Mesendoderm (in vitro differentiated cells): Measurements from ENCODE around the gene ANKS1A.

Source experiments
- DNase-seq: peaks from one replicate; pipeline ENCODE4 v3.0.0; 2013
- H2AK5ac ChIP-seq: 2 replicates; pipeline ENCODE4 v1.6.1; 2013; ENCODE audit warnings: low read length, inconsistent platforms
- H2BK120ac ChIP-seq: 2 replicates; pipeline ENCODE4 v1.6.1; 2013; ENCODE audit warnings: low read depth, mild to moderate bottlenecking, low read length, moderate library complexity, mixed read lengths
- H2BK15ac ChIP-seq: replicated peaks from 2 replicates; pipeline ENCODE4 v1.6.1; 2013; ENCODE audit warnings: low read depth, mild to moderate bottlenecking, moderate library complexity
- H2BK5ac ChIP-seq: 2 replicates; pipeline ENCODE4 v1.6.1; 2013; ENCODE audit warnings: low read length, inconsistent platforms
- H3K18ac ChIP-seq: 2 replicates; pipeline ENCODE4 v1.6.1; 2013; ENCODE audit warnings: mild to moderate bottlenecking, low read length, mixed read lengths
- H3K23ac ChIP-seq: one replicate; pipeline ENCODE4 v1.6.1; 2013; ENCODE audit warnings: low read length
- H3K27ac ChIP-seq: 2 replicates; pipeline ENCODE4 v1.5.1; 2013; ENCODE audit warnings: low read depth, mild to moderate bottlenecking, inconsistent platforms, low read length, moderate library complexity
- H3K27me3 ChIP-seq: 2 replicates; pipeline ENCODE4 v1.6.1; 2013; ENCODE audit warnings: low read length, control low read depth, mild to moderate bottlenecking, inconsistent platforms; ENCODE audit not compliant: insufficient read depth, poor library complexity
- H3K36me3 ChIP-seq: 2 replicates; pipeline ENCODE4 v1.6.1; 2013; ENCODE audit warnings: low read length, inconsistent platforms; ENCODE audit not compliant: control insufficient read depth, insufficient read depth
- H3K4ac ChIP-seq: one replicate; pipeline ENCODE4 v1.6.1; 2013; ENCODE audit warnings: low read depth, mild to moderate bottlenecking, low read length, moderate library complexity
- H3K4me1 ChIP-seq: 2 replicates; pipeline ENCODE4 v1.6.1; 2013; ENCODE audit warnings: low read depth, low read length, inconsistent platforms; ENCODE audit not compliant: control insufficient read depth
- H3K4me2 ChIP-seq: 2 replicates; pipeline ENCODE4 v1.6.1; 2013; ENCODE audit warnings: low read length
- H3K4me3 ChIP-seq: 2 replicates; pipeline ENCODE4 v1.5.1; 2013; ENCODE audit warnings: mild to moderate bottlenecking, low read length
- H3K56ac ChIP-seq: one replicate; pipeline ENCODE4 v1.6.1; 2013; ENCODE audit warnings: low read length
- H3K79me1 ChIP-seq: 2 replicates; pipeline ENCODE4 v1.6.1; 2013; ENCODE audit warnings: low read length, inconsistent platforms
- H3K79me2 ChIP-seq: 2 replicates; pipeline ENCODE4 v1.6.1; 2013; ENCODE audit warnings: mild to moderate bottlenecking, low read length; ENCODE audit not compliant: control insufficient read depth, insufficient read depth
- H3K9ac ChIP-seq: 2 replicates; pipeline ENCODE4 v1.6.1; 2013; ENCODE audit warnings: low read length, inconsistent platforms
- H4K5ac ChIP-seq: one replicate; pipeline ENCODE4 v1.6.1; 2013; ENCODE audit warnings: low read length
- H4K8ac ChIP-seq: one replicate; pipeline ENCODE4 v1.6.1; 2013; ENCODE audit warnings: low read depth, mild to moderate bottlenecking, control low read depth, low read length, moderate library complexity
- WGBS: extraction: QIAGEN DNeasy Blood & Tissue Kit; methylation state at CpG from one replicate; pipeline ENCODE4 v1.1.7; 2013; ENCODE audit warnings: low lambda C conversion rate, missing lambda C conversion rate; ENCODE audit not compliant: insufficient coverage; ENCODE audit errors: extremely low coverage; 5-methylcytosine and 5-hydroxymethylcytosine counted together

ANKS1A gene

GRCh38 chr6:34865107-34865506 is 23.9 kb upstream of the ANKS1A start:
- Histone ChIP-seq H3K4me1 (no peaks in the 10 kb centered on the region), H3K9ac (no peak overlapping the region), H3K23ac (no peak overlapping the region), H2BK5ac (no peak overlapping the region), H4K5ac (no peak overlapping the region), H3K4me3 (no peak overlapping the region), H2BK120ac (no peak overlapping the region), H3K79me2 (no peaks in the 10 kb centered on the region), H3K18ac (no peak overlapping the region), H4K8ac (no peak overlapping the region), H3K4me2 (no peak overlapping the region), H3K56ac (no peak overlapping the region), H3K27ac (no peak overlapping the region), H3K79me1 (no peaks in the 10 kb centered on the region), H3K27me3 (no peaks in the 10 kb centered on the region), H2BK15ac (no peak overlapping the region), H2AK5ac (no peak overlapping the region), H3K4ac (no peak overlapping the region), H3K36me3 (peaks cover 2% of the 10 kb centered on the region)
- no peak for DNase-seq
- 100% methylated on average over 1 of the region's 3 CpGs for WGBS

- Histone ChIP-seq H3K4me3 (no peak overlapping the region), H3K4me2 (no peak overlapping the region), H2BK15ac (no peak overlapping the region), H3K4ac (no peak overlapping the region), H3K56ac (no peak overlapping the region), H2AK5ac (no peak overlapping the region), H2BK5ac (no peak overlapping the region), H4K8ac (no peak overlapping the region), H3K27me3 (no peaks in the 10 kb centered on the region), H3K4me1 (no peaks in the 10 kb centered on the region), H3K79me1 (no peaks in the 10 kb centered on the region), H3K23ac (no peak overlapping the region), H3K79me2 (no peaks in the 10 kb centered on the region), H2BK120ac (no peak overlapping the region), H4K5ac (no peak overlapping the region), H3K27ac (no peak overlapping the region), H3K36me3 (peaks cover 6% of the 10 kb centered on the region), H3K18ac (no peak overlapping the region), H3K9ac (no peak overlapping the region)
- no peak for DNase-seq
- no CpG with 5 or more reads among the region's 3 CpGs for WGBS
Observed at GRCh38 chr6:34866509-34866908, 22.5 kb upstream of the ANKS1A start.

- peak; percentile 26 for DNase-seq
Observed at GRCh38 chr6:34867484-34867883, 21.6 kb upstream of the ANKS1A start.

GRCh38 chr6:34871853-34872252 is 17.2 kb upstream of the ANKS1A start:
- DNase-seq = no peak
- H3K4me1 ChIP-seq = no peaks in the 10 kb centered on the region
- WGBS = no CpG with 5 or more reads among the region's 4 CpGs

More at GRCh38 chr6:34867484-34867883, 21.6 kb upstream of the ANKS1A start:
- H3K23ac ChIP-seq = no peak overlapping the region
- H2BK15ac ChIP-seq = no peak overlapping the region
- H3K9ac ChIP-seq = no peak overlapping the region
- no peak overlapping the region for H3K27ac ChIP-seq
- H3K4ac ChIP-seq = no peak overlapping the region
- no peaks in the 10 kb centered on the region for H3K4me1 ChIP-seq
- H2BK120ac ChIP-seq = no peak overlapping the region
- no peaks in the 10 kb centered on the region for H3K79me1 ChIP-seq
- H3K18ac ChIP-seq = no peak overlapping the region
- H3K27me3 ChIP-seq = no peaks in the 10 kb centered on the region
- no peak overlapping the region for H2AK5ac ChIP-seq
- H4K5ac ChIP-seq = no peak overlapping the region
- H2BK5ac ChIP-seq = no peak overlapping the region
- no peak overlapping the region for H3K56ac ChIP-seq
- no CpG with 5 or more reads among the region's 3 CpGs for WGBS
- no peak overlapping the region for H3K4me3 ChIP-seq
- no peaks in the 10 kb centered on the region for H3K79me2 ChIP-seq
- no peak overlapping the region for H3K4me2 ChIP-seq
- peaks cover 9% of the 10 kb centered on the region for H3K36me3 ChIP-seq
- H4K8ac ChIP-seq = no peak overlapping the region

GRCh38 chr6:34872332-34872731 is 16.7 kb upstream of the ANKS1A start:
- Histone ChIP-seq H4K5ac (no peak overlapping the region), H3K56ac (no peak overlapping the region), H2BK120ac (no peak overlapping the region), H2AK5ac (no peak overlapping the region), H3K18ac (no peak overlapping the region), H4K8ac (no peak overlapping the region), H3K4me2 (no peak overlapping the region), H3K36me3 (peaks cover 12% of the 10 kb centered on the region), H3K4me1 (no peaks in the 10 kb centered on the region), H2BK15ac (no peak overlapping the region), H3K79me1 (no peaks in the 10 kb centered on the region), H3K27ac (no peak overlapping the region), H3K4ac (no peak overlapping the region), H2BK5ac (no peak overlapping the region), H3K27me3 (no peaks in the 10 kb centered on the region), H3K4me3 (no peak overlapping the region), H3K9ac (no peak overlapping the region), H3K79me2 (no peaks in the 10 kb centered on the region), H3K23ac (no peak overlapping the region)
- DNase-seq = no peak
- WGBS = no CpG with 5 or more reads among the region's 1 CpG

More at GRCh38 chr6:34871853-34872252, 17.2 kb upstream of the ANKS1A start:
- Histone ChIP-seq H4K8ac (no peak overlapping the region), H3K79me1 (no peaks in the 10 kb centered on the region), H2AK5ac (no peak overlapping the region), H3K4me2 (no peak overlapping the region), H3K79me2 (no peaks in the 10 kb centered on the region), H3K18ac (no peak overlapping the region), H3K23ac (no peak overlapping the region), H2BK120ac (no peak overlapping the region), H4K5ac (no peak overlapping the region), H3K9ac (no peak overlapping the region), H3K27ac (no peak overlapping the region), H2BK15ac (no peak overlapping the region), H3K36me3 (peaks cover 12% of the 10 kb centered on the region), H3K4me3 (no peak overlapping the region), H3K4ac (no peak overlapping the region), H3K27me3 (no peaks in the 10 kb centered on the region), H2BK5ac (no peak overlapping the region), H3K56ac (no peak overlapping the region)
